Measurements from ENCODE around the gene GPR139.

Gene GPR139

DNA sequence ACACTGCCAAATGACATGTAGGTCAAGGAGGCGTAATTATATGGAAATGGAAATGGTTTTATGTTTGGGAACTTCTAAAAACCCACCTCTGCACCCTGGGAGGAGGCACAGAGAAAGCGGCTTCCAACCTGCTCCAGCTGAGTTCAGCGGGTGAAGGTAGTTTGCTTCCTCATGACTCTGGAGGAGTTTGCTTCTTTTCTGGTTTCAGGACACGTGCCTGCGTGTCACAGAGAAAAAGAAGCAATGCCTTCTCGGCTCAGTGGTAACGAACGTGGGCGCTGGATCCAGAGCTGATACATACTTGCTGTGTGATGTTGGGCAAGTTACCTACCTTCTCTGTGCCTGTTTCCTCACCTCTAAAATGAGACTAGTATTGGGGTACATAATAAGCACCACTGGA, 22.1 kb downstream of the GPR139 start:
- DNase-seq: no peak

DNA sequence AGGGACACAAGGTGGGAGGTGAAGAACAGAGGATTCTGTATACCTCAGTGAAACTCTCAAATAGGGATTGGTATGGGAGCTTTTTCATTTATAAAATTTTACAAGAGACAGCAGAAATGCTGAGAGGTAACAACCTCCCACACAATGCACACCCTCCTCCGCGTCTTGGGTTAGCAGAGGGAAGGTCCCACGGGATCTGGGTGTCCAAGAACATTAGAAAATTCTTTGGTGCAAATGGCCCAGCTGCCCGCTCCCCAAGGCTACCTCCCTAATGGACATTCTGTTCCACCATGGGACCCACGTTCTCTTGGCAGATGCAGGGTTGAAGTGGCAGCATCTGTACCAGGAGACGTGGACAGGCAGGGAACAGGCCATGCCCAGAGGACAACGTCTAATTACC, 22.5 kb downstream of the GPR139 start:
- no peak for DNase-seq

- DNase-seq: no peak
Observed at GRCh38 chr16:20049831-20050230, 23.9 kb downstream of the GPR139 start.

DNA sequence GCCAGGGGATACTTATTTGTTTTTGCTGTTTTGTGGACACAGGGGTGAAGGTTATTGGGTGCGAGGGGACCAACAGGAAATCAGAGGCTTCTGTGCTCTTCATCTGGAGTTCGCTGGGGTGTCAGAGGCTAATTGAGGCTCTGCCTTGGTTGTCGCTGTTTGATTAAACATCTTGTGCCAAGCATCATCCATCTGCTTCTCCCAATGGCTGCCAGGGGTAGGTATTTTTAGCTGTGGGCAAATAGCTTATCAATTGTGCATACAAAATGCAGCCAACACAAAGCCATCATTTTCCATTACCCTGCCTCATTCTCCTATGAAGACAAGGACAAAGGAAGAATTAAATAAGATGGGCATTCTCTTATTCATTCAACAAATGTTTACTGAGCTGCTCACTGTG, 27.8 kb downstream of the GPR139 start:
- DNase-seq: no peak

- no peak for DNase-seq
Observed at GRCh38 chr16:20042848-20043247, 30.8 kb downstream of the GPR139 start.

DNA sequence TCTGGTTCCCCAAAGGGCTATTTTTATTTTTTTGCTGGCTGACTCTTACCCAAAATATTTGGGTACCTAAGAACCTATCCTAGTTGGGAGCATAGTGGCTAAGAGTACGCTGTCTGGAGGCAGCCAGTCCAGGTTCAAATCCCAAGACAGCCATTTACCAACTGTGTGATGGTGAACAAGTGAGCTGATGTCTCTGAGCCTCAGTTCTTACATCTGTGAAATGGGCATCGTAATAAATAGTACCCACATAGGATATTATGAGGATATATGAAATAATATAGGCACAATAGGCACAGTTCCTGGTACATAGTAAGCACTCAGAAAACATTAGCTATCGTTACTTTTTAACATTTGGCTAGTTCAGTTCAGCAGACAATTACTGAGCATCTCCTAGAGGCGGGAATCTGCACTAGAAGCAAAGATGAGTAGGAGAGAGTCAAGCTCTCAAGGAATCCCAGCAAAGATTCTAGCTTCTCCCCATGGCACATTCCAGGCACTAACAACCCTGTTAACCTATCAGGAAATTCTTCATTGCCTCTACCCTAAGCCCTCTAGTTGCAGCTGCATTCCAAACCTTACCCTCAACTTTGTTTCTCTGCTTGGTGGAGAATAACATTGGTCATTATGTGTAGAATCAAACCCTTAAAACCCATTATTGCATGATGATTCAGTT, 31.6 kb downstream of the GPR139 start:
- DNase-seq: no peak

- no peak for DNase-seq
Observed at GRCh38 chr16:20040011-20040410, 33.7 kb downstream of the GPR139 start.

DNA sequence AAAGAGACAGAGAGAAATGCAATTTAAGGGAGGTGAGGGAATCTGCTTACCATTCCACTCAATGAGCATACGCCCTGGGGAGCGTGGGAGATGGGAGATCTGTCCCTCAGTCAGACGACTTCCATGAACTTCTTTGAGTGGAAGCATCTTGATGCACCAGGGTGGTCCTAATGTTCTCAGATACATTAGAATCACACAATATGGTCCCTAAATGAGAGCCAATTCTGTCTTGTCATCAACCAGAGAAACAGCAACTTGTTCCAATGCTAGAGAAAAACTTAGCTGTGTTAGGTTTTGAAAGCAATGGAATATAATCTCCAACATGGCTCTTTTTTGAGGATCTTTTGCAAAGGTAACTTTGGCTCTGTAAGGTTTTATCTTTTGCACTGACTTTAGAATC, 44.1 kb downstream of the GPR139 start:
- no peak for DNase-seq

- DNase-seq: no peak
Observed at GRCh38 chr16:20026361-20027072, 47.2 kb downstream of the GPR139 start.

DNA sequence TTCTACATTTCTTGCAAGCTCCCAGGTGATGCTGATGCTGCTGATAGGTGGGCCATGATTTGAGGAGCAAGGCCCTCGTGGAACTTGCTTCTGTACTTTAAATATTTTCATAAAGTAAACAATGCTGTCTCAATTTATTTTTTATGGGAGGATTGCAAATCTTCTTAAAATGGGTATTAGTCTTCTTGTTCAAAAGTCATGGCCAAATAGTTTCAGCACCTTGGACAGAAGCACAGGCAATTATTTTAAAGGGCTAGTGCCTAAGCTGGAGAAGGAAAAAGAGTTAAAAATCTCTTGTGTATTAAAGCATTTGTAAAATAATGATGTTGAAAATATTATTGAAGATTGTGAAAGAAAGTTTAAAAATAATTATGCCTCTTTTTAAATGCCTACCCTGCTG, 50.5 kb downstream of the GPR139 start:
- DNase-seq: no peak

GRCh38 chr16:20020976-20021375, 52.7 kb downstream of the GPR139 start:
- DNase-seq: no peak

- DNase-seq: no peak
Observed at GRCh38 chr16:20020083-20020482, 53.6 kb downstream of the GPR139 start.

DNA sequence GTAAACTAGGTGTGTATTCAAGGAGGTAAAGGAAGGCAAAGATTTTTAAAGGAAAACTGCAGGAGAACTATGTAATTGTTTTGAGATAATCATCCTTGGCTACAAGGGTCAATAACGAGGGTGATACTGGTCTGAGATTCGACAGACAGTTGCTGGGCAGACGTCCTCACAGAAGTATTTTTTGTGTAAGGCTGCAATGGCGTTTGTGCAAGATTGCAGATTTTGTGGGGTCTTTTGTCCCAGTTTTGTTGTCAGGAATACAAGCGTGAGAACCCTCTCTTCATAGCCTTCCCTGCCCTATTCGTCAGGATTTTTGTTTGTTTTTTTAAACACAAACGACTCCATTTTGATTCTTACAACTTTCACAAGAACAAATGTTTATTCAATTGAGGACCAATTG, 57.5 kb downstream of the GPR139 start:
- no peak for DNase-seq

DNA sequence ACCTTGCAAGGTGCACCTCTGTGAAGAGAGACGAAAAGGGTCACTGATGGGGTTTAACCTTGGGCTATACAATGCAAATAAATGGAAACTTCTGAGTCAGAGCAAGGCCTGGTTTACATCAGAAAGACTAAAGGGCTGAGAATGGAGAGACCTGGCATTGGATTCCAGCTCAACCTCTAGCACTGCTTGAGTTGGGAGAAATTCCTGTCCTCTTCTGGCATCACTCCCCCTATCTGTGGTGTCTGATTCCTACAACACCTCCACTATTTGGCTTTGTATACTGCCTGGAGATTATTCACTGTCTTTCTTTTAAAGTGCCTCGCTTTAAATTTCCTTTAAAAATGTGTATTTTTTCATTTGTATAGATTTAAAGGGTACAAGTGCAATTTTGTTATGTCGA, 68.8 kb downstream of the GPR139 start:
- no peak for DNase-seq

DNA sequence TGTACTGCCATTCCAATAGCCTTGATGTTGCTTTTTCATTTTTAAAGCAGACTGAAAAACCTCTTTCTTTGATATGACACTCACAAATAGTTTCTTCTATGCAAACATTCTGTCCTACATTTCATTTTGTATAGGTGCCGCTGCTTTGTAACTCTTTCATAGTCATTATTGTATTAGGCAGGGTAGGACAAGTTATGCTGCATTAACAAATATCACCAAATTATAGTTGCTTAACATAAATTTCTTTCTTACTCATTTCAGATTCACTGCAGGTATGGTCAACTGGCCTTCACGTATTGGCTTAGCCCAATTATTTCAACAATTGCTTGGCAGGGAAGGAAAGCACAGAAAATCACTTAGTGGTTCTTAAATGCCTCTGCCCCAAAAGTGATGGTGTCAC, 70.8 kb downstream of the GPR139 start:
- DNase-seq: no peak

GRCh38 chr16:20001856-20002707, 71.6 kb downstream of the GPR139 start:
- DNase-seq: no peak

DNA sequence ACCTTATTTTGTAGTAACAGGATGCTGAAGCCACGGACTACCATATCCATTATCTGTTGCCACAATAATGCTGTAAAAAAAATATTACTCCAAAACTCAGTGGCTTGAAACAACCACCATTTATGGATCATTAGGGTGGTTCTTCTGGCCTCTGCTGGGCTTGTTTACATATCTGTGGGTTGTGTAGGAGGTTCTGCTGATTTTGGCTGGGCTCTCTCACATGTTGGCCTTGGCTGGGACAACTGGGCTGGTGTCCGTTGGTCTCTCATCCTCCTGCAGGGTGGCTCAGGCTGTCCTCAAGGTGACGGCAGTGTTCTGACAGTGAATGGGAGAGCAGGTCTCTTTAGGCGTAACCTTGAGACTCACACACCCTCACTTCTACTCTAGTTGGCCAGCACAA, 76.0 kb downstream of the GPR139 start:
- no peak for DNase-seq

GRCh38 chr16:19997264-19997663, 76.4 kb downstream of the GPR139 start:
- DNase-seq: no peak

GRCh38 chr16:19994466-19995170, 79.1 kb downstream of the GPR139 start:
- DNase-seq: no peak

- no peak for DNase-seq
Observed at GRCh38 chr16:19991614-19992013, 82.1 kb downstream of the GPR139 start.

- no peak for DNase-seq
Observed at GRCh38 chr16:19984135-19984534, 89.6 kb downstream of the GPR139 start.

Measured in activated gamma-delta T cell treated with Interleukin-2 at 50 U/mL for 16 hours (primary cell).